Epithelial cell of umbilical artery (primary cell): ENCODE data around the gene TBC1D13. TPM values are rescaled to one million over a fixed set of nuclear protein-coding genes. Genes with fewer than 3 reads are reported as not detected.

Experiments used
- total RNA-seq: library from RNA; depleted of rRNA; stranded (reverse); fragments of >200 nt; gene quantifications from 2 replicates; pipeline ENCODE4 v1.2.3, GENCODE V29; 2014

The TBC1D13 gene, protein sequence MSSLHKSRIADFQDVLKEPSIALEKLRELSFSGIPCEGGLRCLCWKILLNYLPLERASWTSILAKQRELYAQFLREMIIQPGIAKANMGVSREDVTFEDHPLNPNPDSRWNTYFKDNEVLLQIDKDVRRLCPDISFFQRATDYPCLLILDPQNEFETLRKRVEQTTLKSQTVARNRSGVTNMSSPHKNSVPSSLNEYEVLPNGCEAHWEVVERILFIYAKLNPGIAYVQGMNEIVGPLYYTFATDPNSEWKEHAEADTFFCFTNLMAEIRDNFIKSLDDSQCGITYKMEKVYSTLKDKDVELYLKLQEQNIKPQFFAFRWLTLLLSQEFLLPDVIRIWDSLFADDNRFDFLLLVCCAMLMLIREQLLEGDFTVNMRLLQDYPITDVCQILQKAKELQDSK
- total RNA-seq, result 8.8 and 12.9 TPM in 2 replicates

GRCh38 chr9:128786681-128787601 is at the start of gene TBC1D13:
Gene TBC1D13 (plus strand): TSS chr9:128787253. CDS start chr9:128787354, 101 bp downstream.

DNA sequence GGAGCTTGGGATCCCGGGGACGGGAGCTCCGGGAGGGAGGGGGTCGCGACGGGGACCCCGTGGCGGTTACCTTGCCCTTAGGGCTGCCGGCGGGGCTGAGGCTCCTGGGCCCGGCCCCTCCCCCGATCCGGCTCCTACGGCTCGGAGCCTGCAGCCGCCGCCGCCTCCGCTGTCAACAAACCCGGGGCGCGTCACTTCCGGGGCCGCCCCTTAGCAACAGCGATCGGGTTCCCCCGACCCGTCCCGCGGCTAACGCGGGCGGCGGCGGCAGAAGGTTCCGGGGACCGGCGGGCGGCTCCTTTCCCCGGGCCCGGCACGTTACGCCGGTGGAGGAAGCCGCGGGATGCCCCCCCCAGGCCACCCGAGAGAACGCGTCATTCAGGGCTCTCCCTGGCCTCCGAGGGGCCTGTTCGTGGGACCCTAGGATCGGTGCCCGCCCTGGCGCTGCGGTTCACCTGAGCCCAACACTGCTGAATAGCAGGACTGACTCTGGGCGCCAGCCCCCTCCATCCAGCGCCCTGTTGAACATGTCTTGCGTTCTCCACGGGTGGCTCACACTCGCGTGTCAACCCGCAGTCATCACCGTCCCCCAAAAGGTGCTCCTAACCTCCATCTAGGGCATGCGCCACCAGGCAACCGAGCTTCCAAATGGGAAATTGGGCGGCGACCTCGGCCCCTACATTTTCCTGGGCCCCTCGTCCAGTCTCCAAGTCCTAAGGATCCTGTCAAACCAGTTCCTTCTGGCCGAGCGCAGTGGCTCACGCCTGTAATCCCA is 15.1 kb upstream of the TBC1D13 start, which contains the start of gene ZER1:
Gene ZER1, minus strand, starts transcription at position 183 of the 775 bp plus-strand sequence. CDS start 16,362 bp downstream, outside the sequence.

GRCh38 chr9:128818099-128818838 is 31.2 kb downstream of the TBC1D13 start, which contains the start of gene ENDOG:
Gene ENDOG (plus strand): TSS chr9:128818500. CDS start chr9:128818685, 185 bp downstream.

DNA sequence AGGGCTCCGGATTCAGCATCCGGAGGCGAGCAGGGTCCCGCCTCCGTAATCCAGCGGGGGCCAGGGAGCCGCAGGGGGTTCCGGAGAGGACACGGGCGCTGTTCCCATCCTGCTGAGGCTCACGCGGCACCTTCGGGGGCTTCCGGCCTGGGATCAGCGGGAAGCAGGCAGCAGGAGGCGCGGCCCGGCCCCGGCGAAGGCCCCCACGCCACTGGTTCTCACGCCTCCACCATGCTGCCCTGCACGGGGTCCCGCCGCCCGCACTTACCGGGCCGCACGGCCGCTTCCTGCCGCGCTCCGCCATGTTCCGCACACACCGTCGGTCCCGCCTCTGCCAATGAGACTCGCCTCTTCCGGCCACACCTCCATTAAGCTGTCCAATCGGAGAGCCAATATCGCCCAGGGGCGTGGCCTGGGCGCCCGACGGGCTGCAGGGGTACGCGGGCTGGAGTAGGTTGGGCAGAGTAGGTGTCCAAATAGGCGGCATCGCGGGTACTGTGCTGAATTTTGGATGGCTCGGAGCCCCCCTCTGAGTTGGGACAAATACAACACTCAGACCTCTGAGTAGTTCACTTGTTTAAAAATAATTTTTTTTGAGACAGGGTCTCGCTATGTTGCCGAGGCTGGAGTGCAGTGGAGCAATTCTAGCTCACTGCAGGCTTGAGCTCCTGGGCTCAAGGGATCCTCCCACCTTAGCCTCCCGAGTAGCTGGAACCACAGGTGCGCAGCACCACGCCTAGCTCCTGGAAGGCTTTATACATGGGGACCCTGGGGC is 42.6 kb downstream of the TBC1D13 start, which contains the start of gene SPOUT1:
Gene SPOUT1, minus strand, starts transcription at position 318 of the 775 bp plus-strand sequence. Its CDS starts 14 bp downstream, at position 304.

Other genes with a start within 250 kb of the TBC1D13 start
- 243 and 266 TPM in 2 replicates for gene SPTAN1, start 234.7 kb upstream of the TBC1D13 start, total RNA-seq
- 88.0 and 90.7 TPM in 2 replicates for gene DYNC2I2, start 130.4 kb upstream of the TBC1D13 start, total RNA-seq
- gene SET, start 98.0 kb upstream of the TBC1D13 start, total RNA-seq, result 594 and 880 TPM in 2 replicates
- 17.0 and 17.9 TPM in 2 replicates for gene PKN3, start 84.8 kb upstream of the TBC1D13 start, total RNA-seq
- gene ZDHHC12, start 63.1 kb upstream of the TBC1D13 start, total RNA-seq, result 25.1 and 40.0 TPM in 2 replicates
- 8.1 and 13.4 TPM in 2 replicates for gene ZER1, start 15.3 kb upstream of the TBC1D13 start, total RNA-seq
- 25.2 and 37.7 TPM in 2 replicates for gene ENDOG, start 31.2 kb downstream of the TBC1D13 start, total RNA-seq
- 17.9 and 23.7 TPM in 2 replicates for gene SPOUT1, start 42.5 kb downstream of the TBC1D13 start, total RNA-seq
- gene KYAT1, start 94.7 kb downstream of the TBC1D13 start, total RNA-seq, result 10.8 and 11.7 TPM in 2 replicates
- gene LRRC8A, start 94.9 kb downstream of the TBC1D13 start, total RNA-seq, result 85.0 and 88.0 TPM in 2 replicates
- gene PHYHD1, start 133.7 kb downstream of the TBC1D13 start, total RNA-seq, result not detected in 2 replicates
- gene DOLK, start 160.3 kb downstream of the TBC1D13 start, total RNA-seq, result 29.6 and 46.4 TPM in 2 replicates
- gene NUP188, start 160.4 kb downstream of the TBC1D13 start, total RNA-seq, result 32.5 and 35.7 TPM in 2 replicates
- gene SH3GLB2, start 241.1 kb downstream of the TBC1D13 start, total RNA-seq, result 30.5 and 36.1 TPM in 2 replicates
- gene MIGA2, start 249.4 kb downstream of the TBC1D13 start, total RNA-seq, result 17.9 and 19.5 TPM in 2 replicates